ENCODE data around the gene SHKBP1. TPM values are rescaled to one million over a fixed set of nuclear protein-coding genes. Genes with fewer than 3 reads are reported as not detected.

The SHKBP1 gene
- total and polyA plus RNA-seq, 2 of the 13 experiments (the other 11 are each of a cell fraction or from before 2014, with no cell fraction given): 16.2 to 17.4 TPM

- TF ChIP-seq SUZ12 (IDR thresholded peaks at IDR 0.05; ENCODE audit: low read depth, low read length): no peak
- TF ChIP-seq SYNCRIP (IDR thresholded peaks at IDR 0.05; ENCODE audit: insufficient read depth, low read depth, low read length): no peak
- TF ChIP-seq KLF6 (CRISPR knock-in tag; IDR thresholded peaks at IDR 0.05): no peak
- no peak for TF ChIP-seq DNMT1 (CRISPR knock-in tag; IDR thresholded peaks at IDR 0.05)
- no peak for TF ChIP-seq HOXA5 (CRISPR knock-in tag; IDR thresholded peaks at IDR 0.05)
- TF ChIP-seq RFX1 (IDR thresholded peaks at IDR 0.05): no peak
Measured at GRCh38 chr19:40565910-40566495, 10.7 kb upstream of the SHKBP1 start (continued).

- ChIA-PET CTCF (ENCODE audit: low intra/inter-chr PET ratio, low total read pairs) (no interaction called here), POLR2A (no interaction called here)
- DNase-seq (ENCODE audit: low spot score): no peak
- Histone ChIP-seq H3K4me1 (ENCODE audit: insufficient read depth, low read length) (peaks cover 11% of the 10 kb centered on the region), H3K4me3 (replicated peaks in 1 of 3; ENCODE audit: insufficient read depth in 1 of 3, low read depth in 2 of 3, low read length in 3 of 3) (peak overlapping the region in 1 of 3 experiments; percentile 23; a peak in 1 of 6 replicates), H2AFZ (ENCODE audit: low read length) (no peak overlapping the region), H4K20me1 (ENCODE audit: insufficient read depth, low read length) (no peaks in the 10 kb centered on the region), H3K9me3 (ENCODE audit: low read length) (no peaks in the 10 kb centered on the region), H3K27me3 (ENCODE audit: control insufficient read depth in 1 of 2, insufficient read depth in 2 of 2, low read length in 2 of 2) (peaks cover 10 to 46% of the 10 kb centered on the region in 2 experiments), H3K36me3 (replicated peaks in 1 of 2; ENCODE audit: control insufficient read depth in 1 of 2, insufficient read depth in 2 of 2, low read length in 2 of 2) (no peaks in the 10 kb centered on the region), H3K27ac (ENCODE audit: extremely low read length, insufficient read depth, low read length) (no peak overlapping the region), H3K9ac (ENCODE audit: insufficient read depth, low read depth, low read length) (no peak overlapping the region), H3K79me2 (ENCODE audit: insufficient read depth, low read length) (no peaks in the 10 kb centered on the region), H3K4me2 (ENCODE audit: low read depth, low read length) (peak overlapping the region; percentile 27; the same call in 1 of the 2 replicates)
- no peak for FAIRE-seq
- no peak for ATAC-seq
- TF ChIP-seq SP5 (CRISPR knock-in tag; IDR thresholded peaks at IDR 0.05; ENCODE audit: borderline replicate concordance, low read depth): no peak
- TF ChIP-seq FOXJ3 (CRISPR knock-in tag; IDR thresholded peaks at IDR 0.05; ENCODE audit: borderline replicate concordance): no peak
- TF ChIP-seq ZNF253 (CRISPR knock-in tag; IDR thresholded peaks at IDR 0.05; ENCODE audit: borderline replicate concordance): no peak
- TF ChIP-seq PRMT3 (CRISPR knock-in tag; IDR thresholded peaks at IDR 0.05; ENCODE audit: borderline replicate concordance, low read depth): no peak
- no TSS peak for BruUV-seq (replicated peaks)
- intact Hi-C loops (cut with micrococcal nuclease; ENCODE audit: unreplicated experiment): no loop called here
- in situ Hi-C loops (cut with HindIII; ENCODE audit: extremely low pct_ligation_motif_present, low pct_unique_long_range_greater_than_20kb): no loop called here
- 20% methylated on average over 12 of the region's 20 CpGs for WGBS (ENCODE audit: low lambda C conversion rate)
Measured at GRCh38 chr19:40567040-40567749, 9.5 kb upstream of the SHKBP1 start.
